GM12891 (cell line): ENCODE results near the gene NOC4L.

Experiments used
- PAX5 ChIP-seq: IDR thresholded peaks from 2 replicates; pipeline ENCODE4 v1.6.1; 2011; ENCODE audit warnings: low read length, moderate library complexity, mild to moderate bottlenecking; ENCODE audit not compliant: insufficient read depth, severe bottlenecking
- POLR2A ChIP-seq: IDR thresholded peaks from 2 replicates; pipeline ENCODE4 v1.6.1; 2011; ENCODE audit warnings: low read depth, low read length, control low read depth
- POLR2AphosphoS5 ChIP-seq: IDR thresholded peaks from 2 replicates; pipeline ENCODE4 v1.6.1; 2011; ENCODE audit warnings: low read depth, low read length, control low read depth
- SPI1 ChIP-seq: IDR thresholded peaks from 2 replicates; pipeline ENCODE4 v1.6.1; 2011; ENCODE audit warnings: low read depth, low read length, control low read depth
- TAF1 ChIP-seq: IDR thresholded peaks from 2 replicates; pipeline ENCODE4 v1.6.1; 2011; ENCODE audit warnings: low read depth, low read length, control low read depth

DNA sequence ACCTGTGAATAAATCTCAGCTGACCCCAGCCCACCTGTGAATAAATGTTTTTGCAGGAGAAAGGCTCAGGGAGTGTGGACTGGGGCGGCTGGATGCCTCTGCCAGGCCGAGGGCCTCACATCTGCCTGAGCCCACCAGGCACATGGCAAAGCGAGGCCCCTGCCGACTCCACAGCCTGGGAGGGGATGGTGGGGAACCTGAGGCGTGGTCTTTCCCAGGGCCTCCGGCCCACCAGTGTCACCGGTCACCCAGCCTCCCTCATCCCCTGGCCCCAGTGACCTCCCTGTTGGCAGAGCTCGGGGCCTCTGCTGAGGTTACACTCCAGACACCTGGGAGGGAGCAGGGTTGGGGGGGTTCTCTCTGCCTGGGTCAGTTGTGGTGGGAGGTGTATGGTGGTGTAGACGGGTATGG lies 8.2 kb downstream of the NOC4L start:
- no peak for TF ChIP-seq PAX5
- TF ChIP-seq POLR2A = no peak
- no peak for TF ChIP-seq POLR2AphosphoS5
- no peak for TF ChIP-seq SPI1
- TF ChIP-seq TAF1 = no peak
